ENCODE measurements around the gene LRRC45. TPM values are rescaled to one million over a fixed set of nuclear protein-coding genes. Genes with fewer than 3 reads are reported as not detected.

Gene LRRC45
- total and polyA plus RNA-seq, 12 donors, result 1.2 to 24.5 (median 12.6) TPM

DNA sequence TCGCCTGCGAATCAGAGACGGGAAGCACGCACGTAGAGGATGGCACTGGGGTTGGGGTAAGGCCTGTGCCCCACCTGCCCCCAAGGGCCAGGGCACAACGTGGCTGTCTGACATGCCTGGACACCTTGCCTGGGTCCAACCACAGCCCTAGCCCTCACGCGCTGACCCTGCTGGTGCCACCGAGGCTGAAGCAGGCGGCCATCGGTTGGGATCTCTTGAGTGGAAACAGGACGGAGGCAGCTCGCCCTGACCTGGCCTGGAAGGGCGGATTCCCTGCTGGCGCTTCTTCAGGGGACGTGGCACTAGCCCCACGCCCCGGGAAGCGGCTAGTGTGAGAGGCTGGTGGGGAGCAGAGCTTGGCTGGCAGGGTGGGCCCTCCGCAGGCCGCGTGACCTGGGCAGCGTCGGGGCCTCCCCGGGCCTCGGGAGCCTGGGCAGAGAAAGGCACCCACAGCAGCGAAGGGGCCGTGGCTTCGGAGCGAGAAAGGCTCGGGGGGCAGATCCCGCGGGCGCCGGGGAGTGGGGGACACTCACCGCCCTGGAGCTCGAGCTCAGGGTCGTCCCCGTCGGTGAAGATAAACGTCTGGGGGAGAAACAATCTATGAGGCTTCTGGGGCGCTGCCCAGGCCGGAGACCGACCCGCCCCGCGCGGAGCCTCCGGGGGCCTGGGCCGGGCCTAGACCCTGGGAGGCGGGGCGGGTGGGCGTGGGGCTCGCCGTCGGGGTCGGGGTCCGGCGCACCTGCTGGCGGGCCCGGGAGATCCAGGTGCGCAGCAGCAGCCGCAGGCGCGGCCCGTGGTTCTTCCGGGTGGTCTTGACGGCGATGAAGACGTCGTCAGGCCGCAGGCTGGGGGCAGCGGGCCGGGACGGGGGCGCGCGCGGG is 27.9 kb downstream of the LRRC45 start:
- peak in 2 of 7 donors; percentile 12 to 22 for DNase-seq
- no peaks in the 10 kb centered on the region for H3K27me3 ChIP-seq
- H3K4me1 ChIP-seq (replicated peaks in 1 of 2), result peaks cover 17 to 21% of the 10 kb centered on the region in 2 donors
- TF ChIP-seq, protein P1, sequence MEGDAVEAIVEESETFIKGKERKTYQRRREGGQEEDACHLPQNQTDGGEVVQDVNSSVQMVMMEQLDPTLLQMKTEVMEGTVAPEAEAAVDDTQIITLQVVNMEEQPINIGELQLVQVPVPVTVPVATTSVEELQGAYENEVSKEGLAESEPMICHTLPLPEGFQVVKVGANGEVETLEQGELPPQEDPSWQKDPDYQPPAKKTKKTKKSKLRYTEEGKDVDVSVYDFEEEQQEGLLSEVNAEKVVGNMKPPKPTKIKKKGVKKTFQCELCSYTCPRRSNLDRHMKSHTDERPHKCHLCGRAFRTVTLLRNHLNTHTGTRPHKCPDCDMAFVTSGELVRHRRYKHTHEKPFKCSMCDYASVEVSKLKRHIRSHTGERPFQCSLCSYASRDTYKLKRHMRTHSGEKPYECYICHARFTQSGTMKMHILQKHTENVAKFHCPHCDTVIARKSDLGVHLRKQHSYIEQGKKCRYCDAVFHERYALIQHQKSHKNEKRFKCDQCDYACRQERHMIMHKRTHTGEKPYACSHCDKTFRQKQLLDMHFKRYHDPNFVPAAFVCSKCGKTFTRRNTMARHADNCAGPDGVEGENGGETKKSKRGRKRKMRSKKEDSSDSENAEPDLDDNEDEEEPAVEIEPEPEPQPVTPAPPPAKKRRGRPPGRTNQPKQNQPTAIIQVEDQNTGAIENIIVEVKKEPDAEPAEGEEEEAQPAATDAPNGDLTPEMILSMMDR (IDR thresholded peaks at IDR 0.05), result no peak
- TF ChIP-seq POLR2A (IDR thresholded peaks at IDR 0.05), result no peak
- intact Hi-C loops (cut with DNase I), result no loop called here
- H3K27ac ChIP-seq, result peak overlapping the region in 1 of 5 donors; percentile 83
- 14 to 100% (median 33%) methylated on average over 1 to 79 of the region's 79 CpGs for WGBS, 4 donors
- peak overlapping the region in 3 of 4 donors; percentile 29 to 97 (median 73) for H3K4me3 ChIP-seq
- no peaks in the 10 kb centered on the region for H3K9me3 ChIP-seq (replicated peaks in 1 of 3)
- peaks cover 0 to 58% of the 10 kb centered on the region in 2 donors for H3K36me3 ChIP-seq (replicated peaks in 1 of 2)

DNA sequence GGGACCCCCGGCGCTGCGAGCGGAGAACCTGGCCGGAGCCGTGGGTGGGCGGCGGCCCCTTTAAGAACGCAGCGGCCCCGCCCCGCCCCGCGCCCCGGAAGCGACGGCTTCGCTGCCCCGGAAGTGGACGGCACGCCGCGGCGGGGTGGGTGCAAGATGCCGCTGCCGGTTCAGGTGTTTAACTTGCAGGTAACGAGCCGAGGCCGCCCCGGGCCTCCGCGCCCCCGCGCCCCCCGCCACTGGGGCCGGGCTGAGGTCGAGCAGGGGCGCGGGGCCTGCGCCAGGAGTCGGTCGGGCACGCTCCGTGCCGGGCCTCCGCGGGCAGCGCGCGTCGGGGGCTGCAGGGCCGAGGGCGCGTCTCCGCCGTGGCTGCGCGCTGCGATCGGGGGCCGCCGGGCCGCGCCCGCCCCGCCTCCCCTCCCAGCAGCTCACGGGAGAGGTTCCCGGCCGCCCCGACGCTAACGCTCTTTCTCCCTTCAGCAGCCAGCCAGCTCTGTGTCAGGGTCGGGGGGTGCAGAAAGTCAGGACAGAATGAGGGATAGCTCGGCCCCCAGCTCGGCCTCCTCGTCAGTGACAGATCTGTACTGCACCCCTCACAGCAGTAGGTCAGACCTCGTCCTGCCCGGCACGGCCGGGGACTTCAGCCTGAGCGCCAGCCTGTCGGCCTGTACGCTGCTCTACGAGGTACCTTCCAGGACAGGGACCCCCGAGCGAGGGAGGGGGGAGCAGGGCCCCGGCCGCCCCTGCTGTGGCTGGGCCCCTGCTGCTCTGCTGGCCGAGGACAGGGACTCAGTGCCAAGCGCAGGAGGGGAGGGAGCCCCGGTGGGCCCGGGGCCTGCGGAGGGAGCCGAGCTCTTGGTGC is 28.9 kb downstream of the LRRC45 start, which contains the start of the genes GPS1 and RFNG:
GPS1 (plus strand) TSS at position 123 of the 862 bp plus-strand sequence; CDS start at position 157, 34 bp downstream.
RFNG (minus strand) TSS at position 36 of the 862 bp plus-strand sequence. CDS start 45 bp downstream, outside the sequence.
- H3K4me1 ChIP-seq (replicated peaks in 1 of 2), result peaks cover 19 to 25% of the 10 kb centered on the region in 2 donors
- DNase-seq, result peak; percentile 56 to 79 (median 73)
- peak within 1 kb of the TSS in 1 of 5 donors; percentile 83 for H3K27ac ChIP-seq

DNA sequence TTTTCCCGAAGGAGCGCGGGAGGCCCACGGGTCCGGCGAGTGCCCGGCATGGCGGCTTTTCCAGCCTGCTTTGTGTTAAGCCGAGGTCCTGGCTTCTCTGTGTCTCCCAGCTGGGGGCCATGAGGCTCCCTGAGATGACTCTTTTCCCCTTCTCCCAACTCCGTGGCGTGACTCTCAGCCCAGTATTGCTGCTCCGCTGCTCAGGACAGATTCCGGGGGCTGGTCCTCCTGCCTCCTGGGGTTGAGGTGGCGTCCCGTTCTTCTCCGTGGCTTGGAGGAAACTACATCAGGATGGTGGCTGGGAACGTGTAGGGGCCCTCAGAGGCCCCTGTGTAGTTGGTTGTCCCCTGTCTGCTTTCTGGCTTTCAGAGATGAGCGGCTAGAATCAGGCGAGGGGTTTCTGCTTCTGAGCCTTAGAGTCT is 29.5 kb downstream of the LRRC45 start:
- TF ChIP-seq, protein P1 (IDR thresholded peaks at IDR 0.05), result no peak
- no peak for TF ChIP-seq POLR2A (IDR thresholded peaks at IDR 0.05)
- Histone ChIP-seq H3K27me3 (no peaks in the 10 kb centered on the region), H3K36me3 (replicated peaks in 1 of 2) (peaks cover 0 to 68% of the 10 kb centered on the region in 2 donors), H3K4me3 (peak overlapping the region in 3 of 4 donors; percentile 35 to 97 (median 58)), H3K4me1 (replicated peaks in 1 of 2) (peaks cover 25 to 31% of the 10 kb centered on the region in 2 donors), H3K9me3 (replicated peaks in 1 of 3) (no peaks in the 10 kb centered on the region), H3K27ac (no peak overlapping the region)
- intact Hi-C loops (cut with DNase I), result no loop called here
- WGBS, 4 donors, result 18 to 67% (median 31%) methylated on average over 2 to 19 of the region's 19 CpGs
- peak in 1 of 7 donors; percentile 8 for DNase-seq

More for the DNA sequence above, 28.9 kb downstream of the LRRC45 start, which contains the start of the genes GPS1 and RFNG:
- Histone ChIP-seq H3K4me3 (peak within 1 kb of the TSS; percentile 50 to 97 (median 66)), H3K27me3 (no peaks in the 10 kb centered on the region), H3K36me3 (replicated peaks in 1 of 2) (peaks cover 0 to 66% of the 10 kb centered on the region in 2 donors), H3K9me3 (replicated peaks in 1 of 3) (no peaks in the 10 kb centered on the region)
- TF ChIP-seq, protein P1 (IDR thresholded peaks at IDR 0.05), result no peak
- TF ChIP-seq POLR2A (IDR thresholded peaks at IDR 0.05), result no peak
- intact Hi-C loops (cut with DNase I), result no loop called here
- WGBS, 4 donors, result 0 to 1% (median 0%) methylated on average over 5 to 94 of the region's 94 CpGs

All from adrenal gland (tissue), 12 donors.